Measurements from ENCODE around the gene TMEM253.

Gene TMEM253

GRCh38 chr14:21106176-21106497 is 5.3 kb downstream of the TMEM253 start:
- H3K4ac ChIP-seq (ENCODE audit: low read length), result no peak overlapping the region
- no peak overlapping the region for H3K9ac ChIP-seq (ENCODE audit: low read depth, low read length, poor library complexity)
- no peak overlapping the region for H3K14ac ChIP-seq (ENCODE audit: low read length)
- no peak overlapping the region for H2BK15ac ChIP-seq (ENCODE audit: low read length)
- no peak overlapping the region for H2BK120ac ChIP-seq (ENCODE audit: low read depth, low read length)
- H3K4me2 ChIP-seq (ENCODE audit: insufficient read depth, low read length, poor library complexity, severe bottlenecking), result no peak overlapping the region
- H3K27ac ChIP-seq (replicated peaks; ENCODE audit: low read length), result no peak overlapping the region
- H3K23ac ChIP-seq (ENCODE audit: low read depth, low read length, poor library complexity), result no peak overlapping the region
- no peak overlapping the region for H2BK12ac ChIP-seq (ENCODE audit: low read length)
- H3K9me3 ChIP-seq (replicated peaks in 1 of 2; ENCODE audit: control insufficient read depth in 2 of 2, insufficient read depth in 1 of 2, low read depth in 1 of 2, low read length in 2 of 2), result no peaks in the 10 kb centered on the region
- no peaks in the 10 kb centered on the region for H3K36me3 ChIP-seq (replicated peaks in 1 of 2; ENCODE audit: control insufficient read depth in 2 of 2, insufficient read depth in 2 of 2, low read length in 2 of 2)
- H2AK5ac ChIP-seq (ENCODE audit: low read depth, low read length), result no peak overlapping the region
- H3K27me3 ChIP-seq (ENCODE audit: control insufficient read depth in 3 of 3, insufficient read depth in 3 of 3, low read depth in 1 of 3, low read length in 3 of 3), result no peaks in the 10 kb centered on the region
- H2BK5ac ChIP-seq (ENCODE audit: low read length), result no peak overlapping the region
- no peak overlapping the region for H3K18ac ChIP-seq (ENCODE audit: low read length)
- H4K8ac ChIP-seq (ENCODE audit: low read depth, low read length), result no peak overlapping the region
- DNase-seq (ENCODE audit: low spot score), result no peak
- H3K4me1 ChIP-seq (ENCODE audit: control insufficient read depth in 2 of 2, insufficient read depth in 1 of 2, low read depth in 1 of 2, low read length in 2 of 2), result peaks cover 25 to 34% of the 10 kb centered on the region in 2 donors
- peak overlapping the region; percentile 91 for H2AFZ ChIP-seq (ENCODE audit: low read length)
- peak overlapping the region in 1 of 2 donors; percentile 33 for H3K4me3 ChIP-seq (ENCODE audit: low read length in 2 of 2)
- WGBS, 2 donors (ENCODE audit: extremely low coverage in 2 of 2, insufficient read length in 2 of 2, insufficient replicate concordance in 1 of 2), result no CpG with 5 or more reads among the region's 4 CpGs
- no peaks in the 10 kb centered on the region for H3K79me1 ChIP-seq (ENCODE audit: low read depth, low read length)
- H4K91ac ChIP-seq (ENCODE audit: low read depth, low read length, poor library complexity), result no peak overlapping the region

GRCh38 chr14:21106498-21107282 is 5.8 kb downstream of the TMEM253 start:
- no peak overlapping the region for H2BK15ac ChIP-seq (ENCODE audit: low read length)
- H3K23ac ChIP-seq (ENCODE audit: low read depth, low read length, poor library complexity), result no peak overlapping the region
- DNase-seq (ENCODE audit: low spot score), result no peak
- H3K4me3 ChIP-seq (ENCODE audit: low read length in 2 of 2), result peak overlapping the region in 1 of 2 donors; percentile 33
- H3K4ac ChIP-seq (ENCODE audit: low read length), result no peak overlapping the region
- no peak overlapping the region for H3K9ac ChIP-seq (ENCODE audit: low read depth, low read length, poor library complexity)
- no peaks in the 10 kb centered on the region for H3K36me3 ChIP-seq (replicated peaks in 1 of 2; ENCODE audit: control insufficient read depth in 2 of 2, insufficient read depth in 2 of 2, low read length in 2 of 2)
- H3K27me3 ChIP-seq (ENCODE audit: control insufficient read depth in 3 of 3, insufficient read depth in 3 of 3, low read depth in 1 of 3, low read length in 3 of 3), result no peaks in the 10 kb centered on the region
- WGBS, 2 donors (ENCODE audit: extremely low coverage in 2 of 2, insufficient read length in 2 of 2, insufficient replicate concordance in 1 of 2), result no CpG with 5 or more reads among the region's 11 CpGs
- H4K8ac ChIP-seq (ENCODE audit: low read depth, low read length), result no peak overlapping the region
- no peak overlapping the region for H2AK5ac ChIP-seq (ENCODE audit: low read depth, low read length)
- no peak overlapping the region for H2BK120ac ChIP-seq (ENCODE audit: low read depth, low read length)
- H2AFZ ChIP-seq (ENCODE audit: low read length), result peak overlapping the region; percentile 91
- H3K18ac ChIP-seq (ENCODE audit: low read length), result no peak overlapping the region
- H3K27ac ChIP-seq (replicated peaks; ENCODE audit: low read length), result no peak overlapping the region
- no peak overlapping the region for H3K14ac ChIP-seq (ENCODE audit: low read length)
- peaks cover 25 to 34% of the 10 kb centered on the region in 2 donors for H3K4me1 ChIP-seq (ENCODE audit: control insufficient read depth in 2 of 2, insufficient read depth in 1 of 2, low read depth in 1 of 2, low read length in 2 of 2)
- no peak overlapping the region for H2BK12ac ChIP-seq (ENCODE audit: low read length)
- no peak overlapping the region for H4K91ac ChIP-seq (ENCODE audit: low read depth, low read length, poor library complexity)
- no peak overlapping the region for H3K4me2 ChIP-seq (ENCODE audit: insufficient read depth, low read length, poor library complexity, severe bottlenecking)
- H2BK5ac ChIP-seq (ENCODE audit: low read length), result no peak overlapping the region
- H3K9me3 ChIP-seq (replicated peaks in 1 of 2; ENCODE audit: control insufficient read depth in 2 of 2, insufficient read depth in 1 of 2, low read depth in 1 of 2, low read length in 2 of 2), result no peaks in the 10 kb centered on the region
- no peaks in the 10 kb centered on the region for H3K79me1 ChIP-seq (ENCODE audit: low read depth, low read length)

GRCh38 chr14:21107283-21107800 is 6.5 kb downstream of the TMEM253 start:
- Histone ChIP-seq H4K8ac (ENCODE audit: low read depth, low read length) (no peak overlapping the region), H3K9ac (ENCODE audit: low read depth, low read length, poor library complexity) (no peak overlapping the region), H3K4ac (ENCODE audit: low read length) (no peak overlapping the region), H2BK5ac (ENCODE audit: low read length) (no peak overlapping the region), H3K18ac (ENCODE audit: low read length) (no peak overlapping the region), H3K14ac (ENCODE audit: low read length) (no peak overlapping the region), H3K27ac (replicated peaks; ENCODE audit: low read length) (no peak overlapping the region), H3K27me3 (ENCODE audit: control insufficient read depth in 3 of 3, insufficient read depth in 3 of 3, low read depth in 1 of 3, low read length in 3 of 3) (no peaks in the 10 kb centered on the region), H2BK15ac (ENCODE audit: low read length) (no peak overlapping the region), H3K79me1 (ENCODE audit: low read depth, low read length) (no peaks in the 10 kb centered on the region), H4K91ac (ENCODE audit: low read depth, low read length, poor library complexity) (no peak overlapping the region), H3K23ac (ENCODE audit: low read depth, low read length, poor library complexity) (no peak overlapping the region), H2BK120ac (ENCODE audit: low read depth, low read length) (no peak overlapping the region), H2BK12ac (ENCODE audit: low read length) (no peak overlapping the region), H3K9me3 (replicated peaks in 1 of 2; ENCODE audit: control insufficient read depth in 2 of 2, insufficient read depth in 1 of 2, low read depth in 1 of 2, low read length in 2 of 2) (no peaks in the 10 kb centered on the region), H2AK5ac (ENCODE audit: low read depth, low read length) (no peak overlapping the region), H3K4me3 (ENCODE audit: low read length in 2 of 2) (no peak overlapping the region), H3K36me3 (replicated peaks in 1 of 2; ENCODE audit: control insufficient read depth in 2 of 2, insufficient read depth in 2 of 2, low read length in 2 of 2) (no peaks in the 10 kb centered on the region), H3K4me1 (ENCODE audit: control insufficient read depth in 2 of 2, insufficient read depth in 1 of 2, low read depth in 1 of 2, low read length in 2 of 2) (peaks cover 20 to 30% of the 10 kb centered on the region in 2 donors), H2AFZ (ENCODE audit: low read length) (peak overlapping the region; percentile 91), H3K4me2 (ENCODE audit: insufficient read depth, low read length, poor library complexity, severe bottlenecking) (no peak overlapping the region)
- DNase-seq (ENCODE audit: low spot score), result no peak
- whole genome bisulfite sequencing, 2 donors (ENCODE audit: extremely low coverage in 2 of 2, insufficient read length in 2 of 2, insufficient replicate concordance in 1 of 2), result no CpG with 5 or more reads among the region's 5 CpGs

- Histone ChIP-seq H3K4me3 (ENCODE audit: low read length in 2 of 2) (no peak overlapping the region), H2AFZ (ENCODE audit: low read length) (no peak overlapping the region), H4K8ac (ENCODE audit: low read depth, low read length) (no peak overlapping the region), H4K91ac (ENCODE audit: low read depth, low read length, poor library complexity) (no peak overlapping the region), H3K4ac (ENCODE audit: low read length) (no peak overlapping the region), H3K18ac (ENCODE audit: low read length) (no peak overlapping the region), H2BK5ac (ENCODE audit: low read length) (no peak overlapping the region), H3K79me1 (ENCODE audit: low read depth, low read length) (no peaks in the 10 kb centered on the region), H3K4me1 (ENCODE audit: control insufficient read depth in 2 of 2, insufficient read depth in 1 of 2, low read depth in 1 of 2, low read length in 2 of 2) (peaks cover 13 to 20% of the 10 kb centered on the region in 2 donors), H3K14ac (ENCODE audit: low read length) (no peak overlapping the region), H2BK15ac (ENCODE audit: low read length) (no peak overlapping the region), H2BK12ac (ENCODE audit: low read length) (no peak overlapping the region), H2AK5ac (ENCODE audit: low read depth, low read length) (no peak overlapping the region), H3K9me3 (replicated peaks in 1 of 2; ENCODE audit: control insufficient read depth in 2 of 2, insufficient read depth in 1 of 2, low read depth in 1 of 2, low read length in 2 of 2) (no peaks in the 10 kb centered on the region), H3K4me2 (ENCODE audit: insufficient read depth, low read length, poor library complexity, severe bottlenecking) (no peak overlapping the region), H3K27ac (replicated peaks; ENCODE audit: low read length) (no peak overlapping the region), H2BK120ac (ENCODE audit: low read depth, low read length) (no peak overlapping the region), H3K23ac (ENCODE audit: low read depth, low read length, poor library complexity) (no peak overlapping the region), H3K9ac (ENCODE audit: low read depth, low read length, poor library complexity) (no peak overlapping the region), H3K36me3 (replicated peaks in 1 of 2; ENCODE audit: control insufficient read depth in 2 of 2, insufficient read depth in 2 of 2, low read length in 2 of 2) (no peaks in the 10 kb centered on the region), H3K27me3 (ENCODE audit: control insufficient read depth in 3 of 3, insufficient read depth in 3 of 3, low read depth in 1 of 3, low read length in 3 of 3) (no peaks in the 10 kb centered on the region)
- WGBS, 2 donors (ENCODE audit: extremely low coverage in 2 of 2, insufficient read length in 2 of 2, insufficient replicate concordance in 1 of 2), result no CpG with 5 or more reads among the region's 4 CpGs
- no peak for DNase-seq (ENCODE audit: low spot score)
Measured at GRCh38 chr14:21108791-21109190, 7.9 kb downstream of the TMEM253 start.

Measured in neuronal stem cell (in vitro differentiated cells).